Stimulated activated CD8-positive, alpha-beta memory T cell treated with anti-CD3 and anti-CD28 coated beads, Interleukin-15, amount 100 ng/mL, for 4 hours (primary cell): Measurements from ENCODE around the gene ARL13B.
"Not testable (repeated sequence)": the region's sequence is repeated elsewhere in the genome, so short reads cannot be mapped to it uniquely, and the experiment has no call there.

Experiments
- DNase-seq, 2 donors: peaks; one replicate each; pipeline ENCODE4 v3.0.0-alpha.2; 2020; ENCODE audit warnings: low read depth in 2 of 2

The ARL13B gene

DNA sequence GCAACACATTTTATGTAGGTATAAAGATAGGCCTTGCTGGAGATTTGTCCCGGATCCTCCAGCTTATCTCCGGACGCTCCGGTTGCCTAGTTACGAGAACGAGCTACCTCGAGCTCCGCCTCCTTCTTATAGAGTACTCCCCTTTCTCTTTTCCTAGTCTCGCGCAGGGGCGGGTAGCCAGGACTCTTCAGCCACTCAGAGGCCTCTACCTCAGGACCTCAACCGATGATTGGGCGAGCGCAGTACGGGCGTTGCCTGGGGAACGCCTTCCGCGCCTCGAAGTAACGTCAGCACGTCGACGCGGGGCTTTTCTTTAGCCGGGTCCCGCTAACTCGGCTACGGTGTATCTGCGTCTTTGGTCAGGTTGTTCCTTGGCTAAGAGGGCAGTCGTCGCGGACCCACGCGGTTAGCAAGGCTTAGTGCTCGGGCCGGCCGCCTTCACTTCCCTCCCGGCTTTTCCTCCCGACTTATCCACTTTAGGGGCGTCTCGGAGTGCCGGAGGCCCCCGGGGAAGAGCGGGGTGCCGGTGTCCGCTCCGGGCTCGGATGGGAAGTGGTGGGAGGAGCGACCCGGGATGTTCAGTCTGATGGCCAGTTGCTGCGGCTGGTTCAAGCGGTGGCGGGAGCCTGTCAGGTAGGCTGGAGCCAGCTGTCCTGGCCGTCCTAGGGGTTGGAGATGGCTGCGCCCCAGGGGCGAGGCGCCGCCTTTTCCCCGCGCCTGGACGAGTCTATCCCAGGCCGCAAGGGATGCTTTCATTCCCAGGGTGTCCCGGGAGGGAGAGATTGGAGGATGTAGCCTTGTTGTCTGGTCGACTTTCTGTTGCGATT is at the start of gene ARL13B:
Gene ARL13B (plus strand): TSS at position 306 of the 827 bp plus-strand sequence. CDS start 269 bp downstream, at position 575.
- DNase-seq = peak; percentile 81 to 92

DNA sequence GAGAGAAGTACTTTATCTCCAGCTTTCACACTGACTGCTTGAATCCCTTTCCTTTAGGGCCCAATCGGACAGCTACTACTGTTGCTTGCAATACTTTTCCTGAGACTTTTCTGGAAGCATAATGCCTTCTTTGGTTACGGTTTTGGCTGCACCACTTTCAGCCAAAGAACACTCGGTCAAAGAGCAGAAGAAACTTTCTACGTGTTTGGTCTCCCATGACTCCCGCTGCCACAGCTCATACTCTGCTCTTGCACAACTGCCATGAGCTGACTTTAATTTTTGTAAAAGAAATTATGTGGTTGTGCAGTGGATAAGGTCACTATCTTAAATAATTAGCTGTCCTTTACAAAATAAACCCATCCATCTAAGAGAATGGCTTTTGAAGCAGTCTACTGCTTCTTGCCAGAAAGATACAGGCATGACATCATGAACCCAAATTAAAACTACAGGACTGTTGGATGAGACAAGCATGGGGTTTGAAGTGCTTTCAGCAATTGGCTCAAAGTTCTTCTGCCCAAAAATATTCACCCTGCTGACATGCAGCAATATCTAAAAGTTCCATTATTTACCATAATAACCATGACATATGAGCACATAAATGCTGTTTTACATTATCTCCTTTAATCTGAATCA is 48.2 kb upstream of the ARL13B start:
- no peak for DNase-seq

DNA sequence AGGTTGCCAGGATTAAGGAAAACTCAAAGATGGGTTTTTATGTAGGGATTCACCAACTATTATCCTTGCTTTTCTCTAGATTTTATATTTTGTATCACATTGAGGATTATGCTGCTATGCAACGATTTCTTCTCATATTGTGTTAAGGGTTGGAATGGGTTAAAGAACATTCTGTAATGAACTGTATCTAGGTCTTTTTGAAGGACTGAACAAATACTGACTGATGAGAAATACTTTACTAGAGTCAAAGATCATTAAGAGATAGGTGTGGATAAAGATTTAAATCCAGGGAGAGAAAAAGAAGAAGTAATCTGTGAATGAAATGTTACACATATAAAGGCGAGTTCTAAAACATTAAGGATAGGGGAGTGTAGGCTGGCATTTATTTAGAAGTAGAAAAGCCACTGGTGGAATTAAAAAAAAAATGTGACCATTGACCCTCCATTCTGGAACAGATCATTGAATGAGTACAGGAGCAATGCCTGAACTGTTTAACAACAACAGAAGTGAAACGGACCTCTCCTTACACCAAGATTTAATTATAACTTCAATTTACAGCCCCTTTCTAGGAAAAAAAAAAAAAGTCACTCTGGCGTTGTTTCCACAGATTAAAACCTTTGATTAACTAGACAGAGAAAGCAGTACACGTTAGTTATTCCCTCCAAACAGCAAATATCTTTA is 45.4 kb upstream of the ARL13B start:
- no peak for DNase-seq

DNA sequence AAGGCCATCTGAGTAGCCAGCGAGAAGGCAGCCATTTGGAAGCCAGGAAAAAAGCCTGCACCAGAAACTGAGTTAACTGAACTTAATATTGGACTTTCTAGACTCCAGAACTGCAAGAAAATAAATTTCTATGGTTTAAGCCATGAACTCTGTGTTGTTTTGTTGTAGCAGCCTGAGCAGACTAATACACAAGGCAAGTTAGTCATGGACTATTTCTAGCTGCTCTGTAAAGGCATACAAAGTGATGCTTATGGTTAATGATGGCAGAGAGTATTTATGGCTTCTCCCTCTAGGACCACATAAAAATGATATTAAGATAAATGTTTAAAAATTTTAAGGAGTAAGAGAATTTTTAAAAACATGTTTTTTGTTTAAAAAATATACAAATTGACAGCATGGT is 43.4 kb upstream of the ARL13B start:
- no peak for DNase-seq

DNA sequence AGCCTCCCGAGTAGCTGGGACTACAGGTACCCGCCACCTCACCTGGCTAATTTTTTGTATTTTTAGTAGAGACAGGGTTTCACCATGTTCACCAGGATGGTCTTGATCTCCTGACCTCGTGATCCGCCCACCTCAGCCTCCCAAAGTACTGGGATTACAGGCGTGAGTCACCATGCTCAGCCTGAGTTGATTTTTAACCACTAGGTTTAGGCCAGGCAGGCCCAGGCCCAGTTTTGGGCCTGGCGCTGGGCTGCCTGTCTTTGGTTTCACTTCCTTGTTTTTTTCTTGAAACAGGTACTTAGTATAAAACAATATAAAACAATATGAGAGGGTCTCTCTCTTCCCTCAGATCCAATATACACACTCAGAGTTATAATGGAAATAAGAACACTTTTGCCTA is 42.5 kb upstream of the ARL13B start:
- not testable (repeated sequence) for DNase-seq

DNA sequence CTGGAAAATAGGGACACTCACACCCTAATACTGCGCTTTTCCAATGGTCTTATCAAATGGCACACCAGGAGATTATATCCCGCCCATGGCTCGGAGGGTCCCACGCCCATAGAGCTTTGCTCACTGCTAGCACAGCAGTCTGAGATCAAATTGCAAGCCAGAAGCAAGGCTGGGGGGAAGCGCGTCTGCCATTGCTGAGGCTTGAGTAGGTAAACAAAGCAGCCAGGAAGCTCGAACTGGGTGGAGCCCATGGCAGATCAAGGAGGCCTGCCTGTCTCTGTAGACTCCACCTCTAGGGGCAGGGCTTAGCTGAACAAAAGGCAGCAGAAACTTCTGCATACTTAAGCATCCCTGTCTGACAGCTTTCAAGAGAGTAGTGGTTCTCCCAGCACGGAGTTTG is 30.0 kb upstream of the ARL13B start:
- DNase-seq = not testable (repeated sequence)

DNA sequence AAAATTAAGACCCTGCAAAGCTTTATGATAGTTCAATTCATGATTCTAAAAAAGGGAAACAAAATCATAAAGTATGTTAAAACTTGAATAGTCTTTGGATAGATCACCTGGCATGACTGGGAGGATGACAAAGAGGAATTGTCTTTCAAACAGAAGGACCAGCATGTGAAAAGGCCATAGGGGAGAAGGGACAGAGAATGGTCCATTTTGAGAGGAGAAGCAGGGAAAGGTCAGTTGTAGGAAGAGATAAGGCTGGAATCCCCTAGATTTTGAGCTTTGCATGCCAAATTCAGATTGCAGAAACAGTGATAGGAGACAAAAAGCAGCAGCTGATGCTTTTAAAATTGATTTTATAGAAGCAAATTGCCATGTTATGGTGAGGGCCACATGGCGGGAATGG is 18.9 kb upstream of the ARL13B start:
- DNase-seq = no peak

DNA sequence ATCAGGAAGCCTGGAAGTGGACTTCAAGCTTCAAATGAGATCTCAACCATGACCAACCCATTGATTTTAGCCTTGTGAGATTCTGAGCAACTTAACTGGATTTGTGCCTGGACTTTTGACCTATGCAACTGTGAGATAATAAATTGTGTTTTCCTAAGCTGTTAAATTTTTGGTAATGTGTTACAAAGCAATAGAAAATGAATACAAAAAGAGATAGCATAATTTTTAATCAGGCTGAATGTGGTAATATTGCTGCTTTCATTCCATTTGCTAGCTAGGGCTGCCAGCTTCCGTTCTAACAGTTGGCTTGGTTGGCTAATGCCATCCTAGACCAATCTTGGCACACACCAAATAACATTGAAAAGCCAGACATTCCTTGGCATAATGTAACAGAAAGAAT is 18.5 kb upstream of the ARL13B start:
- no peak for DNase-seq

DNA sequence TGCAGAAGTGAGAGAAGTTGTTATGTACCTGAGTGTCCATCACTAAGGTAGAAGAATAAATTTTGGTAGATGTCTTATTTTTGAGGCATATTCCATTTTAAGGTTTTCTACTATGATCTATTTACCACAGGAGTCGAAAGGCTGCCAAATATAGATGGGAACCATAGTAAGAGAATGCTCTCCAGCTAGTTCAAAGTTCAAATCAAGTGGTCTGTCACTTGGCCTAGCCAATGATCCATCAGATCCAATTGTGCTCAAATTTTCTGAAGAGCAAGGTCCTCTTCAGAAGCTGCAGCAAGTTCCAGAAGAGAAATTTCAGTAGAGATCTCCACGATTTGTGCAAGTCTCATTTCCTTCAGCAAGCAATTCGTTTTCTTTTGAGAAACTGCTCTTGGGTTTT is 17.2 kb upstream of the ARL13B start:
- no peak for DNase-seq

DNA sequence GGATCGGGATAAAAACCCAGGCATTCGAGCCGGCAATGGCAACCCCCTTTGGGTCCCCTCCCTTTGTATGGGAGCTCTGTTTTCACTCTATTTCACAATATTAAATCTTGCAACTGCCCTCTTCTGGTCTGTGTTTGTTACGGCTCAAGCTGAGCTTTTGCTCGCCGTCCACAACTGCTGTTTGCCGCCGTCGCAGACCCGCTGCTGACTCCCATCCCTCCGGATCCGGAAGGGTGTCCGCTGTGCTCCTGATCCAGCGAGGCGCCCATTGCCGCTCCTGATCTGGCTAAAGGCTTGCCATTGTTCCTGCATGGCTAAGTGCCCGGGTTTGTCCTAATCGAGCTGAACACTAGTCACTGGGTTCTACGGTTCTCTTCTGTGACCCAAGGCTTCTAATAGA is 14.8 kb upstream of the ARL13B start:
- not testable (repeated sequence) for DNase-seq

DNA sequence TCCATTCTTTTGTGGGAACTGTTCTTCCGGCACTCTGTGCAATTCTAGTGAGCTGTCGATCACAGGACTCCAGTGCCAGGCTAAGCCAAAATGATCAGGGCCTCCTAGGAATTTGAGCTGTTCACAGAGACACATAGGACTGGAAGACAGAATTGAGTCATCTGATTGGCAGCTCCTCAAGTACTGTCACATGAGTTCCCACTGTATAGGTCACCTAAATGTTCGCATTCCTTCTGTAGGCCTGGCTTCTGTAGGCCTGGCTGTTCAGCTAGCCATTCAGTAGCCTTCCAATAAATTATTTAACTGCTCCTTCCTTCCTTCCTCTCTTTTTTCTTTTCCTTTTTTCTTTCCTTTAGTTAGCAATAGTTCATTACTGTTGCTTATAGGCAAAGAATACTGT is 10.5 kb upstream of the ARL13B start:
- DNase-seq = no peak

DNA sequence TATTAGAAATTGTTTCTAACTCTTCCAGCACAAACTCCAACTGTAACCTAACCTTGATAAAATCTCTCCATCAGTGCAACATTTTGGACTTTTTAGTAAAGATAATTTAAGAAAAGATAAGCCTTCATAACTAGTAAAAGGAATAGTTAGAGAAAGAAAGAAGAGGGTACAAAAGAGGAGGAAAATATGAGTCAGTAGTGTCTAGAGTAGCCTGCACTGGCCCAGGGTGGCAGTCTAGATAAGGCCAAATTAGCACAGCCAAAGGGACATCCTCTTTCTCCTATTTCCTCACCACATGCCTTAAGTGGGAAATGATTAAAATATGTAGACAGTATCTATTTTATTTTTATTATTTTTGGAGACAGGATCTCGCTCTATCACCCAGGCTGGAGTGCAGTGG is 10.0 kb upstream of the ARL13B start:
- DNase-seq = no peak

DNA sequence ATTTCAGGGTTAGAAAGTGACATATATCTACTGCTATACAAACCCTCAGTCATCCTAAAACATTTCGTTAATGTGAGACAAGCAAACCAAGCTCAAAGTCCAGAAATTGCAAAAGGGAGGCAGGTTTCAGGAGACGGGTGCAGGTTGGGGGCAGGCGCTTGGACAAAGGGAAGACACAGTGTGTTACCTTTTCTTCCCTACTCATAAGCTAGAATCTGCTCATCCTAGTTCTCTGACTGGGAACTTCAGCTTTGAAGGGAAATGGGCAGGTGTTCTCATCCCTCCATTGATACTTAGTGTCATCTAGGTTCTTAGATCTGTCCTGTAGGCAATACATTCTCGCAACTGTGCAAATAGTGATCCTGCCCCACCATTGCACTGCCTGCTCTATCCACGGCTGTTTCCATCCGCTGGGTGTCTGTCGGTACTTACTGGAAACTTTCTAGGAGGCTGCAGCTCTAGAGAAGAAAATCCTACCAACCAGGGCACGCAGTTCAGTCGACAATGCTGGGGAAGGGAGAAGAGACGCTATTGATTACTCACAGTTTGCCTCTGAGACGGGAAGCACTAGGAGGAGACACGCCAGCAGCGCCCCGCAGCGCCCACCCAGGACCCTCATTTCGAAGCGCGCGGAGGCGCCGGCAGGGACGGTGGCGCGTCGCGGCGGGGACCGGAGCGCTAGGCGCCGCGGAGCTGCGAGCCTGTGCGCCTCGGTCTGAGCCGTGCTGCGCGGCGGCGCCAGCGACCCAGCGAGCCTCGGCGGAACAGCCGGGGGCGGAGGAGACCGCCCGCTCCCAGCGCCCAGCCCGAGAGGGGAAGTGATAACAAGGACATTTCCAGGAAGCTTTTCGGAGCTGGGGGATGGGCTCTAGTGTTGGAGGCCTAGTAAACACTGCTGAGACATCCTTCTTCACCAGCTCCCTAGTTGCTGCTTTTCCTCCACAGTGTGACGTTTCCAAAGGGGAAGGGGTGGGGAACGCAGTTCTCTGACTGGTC is 6.5 kb upstream of the ARL13B start, which contains the start of gene PROS1:
Gene PROS1 (minus strand): TSS at position 766 of the 996 bp plus-strand sequence. CDS start 147 bp downstream, at position 619.
- peak in 1 of 2 donors; percentile 6 for DNase-seq

DNA sequence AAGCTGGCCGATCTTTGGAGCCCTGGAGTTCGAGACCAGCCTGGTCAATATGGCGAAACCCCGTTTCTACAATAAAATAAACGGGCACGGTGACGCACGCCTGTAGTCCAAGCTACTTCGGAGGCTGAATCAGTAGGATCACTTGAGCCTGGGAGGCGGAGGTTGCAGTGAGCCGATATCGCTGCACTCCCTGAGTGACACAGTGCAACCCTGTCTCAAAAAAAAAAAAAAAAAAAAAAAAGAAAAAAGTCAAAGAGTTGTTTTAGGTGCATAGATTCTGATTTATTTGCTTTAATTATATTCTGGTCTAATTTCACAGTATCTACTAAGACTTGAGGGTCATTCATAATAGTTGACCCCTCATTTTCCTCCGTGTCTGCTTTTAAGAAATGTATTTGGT is 1.7 kb downstream of the ARL13B start:
- DNase-seq = no peak

DNA sequence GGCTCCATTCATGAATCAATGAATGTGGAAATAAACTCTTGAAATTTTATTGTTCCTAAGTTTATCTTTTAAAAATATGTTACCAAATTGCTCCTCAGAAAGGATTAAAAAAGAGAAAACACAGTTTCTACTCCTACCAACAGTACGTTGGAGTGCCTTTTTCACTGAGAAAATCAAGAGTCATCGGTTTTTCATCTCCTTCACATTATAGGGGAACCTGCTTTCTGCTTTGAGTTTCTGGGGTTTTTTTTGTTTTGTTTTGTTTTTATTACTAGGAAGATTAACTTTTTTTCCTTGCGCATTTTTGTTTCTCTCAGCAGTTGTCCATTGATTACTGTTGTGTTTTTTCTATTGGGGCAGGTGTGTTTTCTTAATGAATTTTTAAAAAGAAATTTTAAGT is 3.5 kb downstream of the ARL13B start:
- no peak for DNase-seq

DNA sequence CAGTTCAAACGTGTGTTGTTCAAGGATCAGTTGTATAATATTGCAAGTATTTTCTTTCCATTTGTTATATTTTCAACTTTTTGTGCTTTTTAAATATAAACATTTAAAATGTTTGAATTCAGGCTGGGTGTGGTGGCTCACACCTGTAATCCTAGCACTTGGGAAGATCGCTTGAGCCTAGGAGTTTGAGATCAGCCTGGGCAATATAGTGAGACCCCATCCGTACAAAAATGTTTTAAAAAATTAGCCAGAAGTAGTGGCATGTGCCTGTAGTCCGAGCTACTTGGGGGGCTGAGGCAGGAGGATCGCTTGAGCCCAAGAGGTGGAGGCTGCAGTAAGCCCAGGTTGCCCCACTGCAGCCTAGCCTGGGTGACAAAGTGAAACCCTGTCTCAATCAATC is 4.7 kb downstream of the ARL13B start:
- no peak for DNase-seq

DNA sequence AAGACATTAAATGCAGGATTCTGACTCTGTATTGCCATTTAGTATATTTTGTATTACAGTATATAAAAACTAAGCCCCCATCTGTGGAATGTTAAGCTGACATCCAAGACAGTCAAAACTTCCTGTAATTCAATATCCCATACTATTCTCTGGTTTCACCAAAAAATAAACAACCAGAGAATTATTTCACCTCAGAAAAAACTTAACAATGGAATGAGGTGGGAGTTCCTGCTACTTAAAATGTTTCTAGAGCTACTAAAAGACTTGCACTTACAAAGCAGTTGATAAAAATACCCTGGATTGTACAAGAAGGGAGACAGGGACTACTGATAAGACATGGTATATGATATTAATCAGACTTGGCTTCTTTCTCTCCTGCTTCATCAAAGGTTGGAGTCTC is 8.3 kb downstream of the ARL13B start:
- no peak for DNase-seq

DNA sequence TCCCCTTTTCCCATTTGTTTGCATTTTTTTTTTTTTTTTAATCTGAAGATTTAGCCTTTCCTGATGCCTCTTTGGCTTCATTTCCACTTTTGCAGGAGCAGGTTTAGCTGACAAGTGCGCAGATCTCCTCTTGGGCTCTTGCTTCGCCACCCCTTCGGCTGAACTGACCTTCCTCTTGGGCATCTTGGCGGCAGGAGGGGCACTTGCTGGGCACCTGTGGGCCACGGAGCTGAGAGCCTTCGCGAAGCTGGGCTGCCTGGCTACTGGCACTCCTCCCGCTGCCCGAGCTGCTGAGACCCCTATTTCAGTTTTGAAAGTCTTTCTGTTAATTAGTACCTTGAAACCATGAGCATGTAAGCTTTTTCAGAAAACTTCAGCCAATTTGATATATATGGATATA is 8.8 kb downstream of the ARL13B start:
- no peak for DNase-seq

DNA sequence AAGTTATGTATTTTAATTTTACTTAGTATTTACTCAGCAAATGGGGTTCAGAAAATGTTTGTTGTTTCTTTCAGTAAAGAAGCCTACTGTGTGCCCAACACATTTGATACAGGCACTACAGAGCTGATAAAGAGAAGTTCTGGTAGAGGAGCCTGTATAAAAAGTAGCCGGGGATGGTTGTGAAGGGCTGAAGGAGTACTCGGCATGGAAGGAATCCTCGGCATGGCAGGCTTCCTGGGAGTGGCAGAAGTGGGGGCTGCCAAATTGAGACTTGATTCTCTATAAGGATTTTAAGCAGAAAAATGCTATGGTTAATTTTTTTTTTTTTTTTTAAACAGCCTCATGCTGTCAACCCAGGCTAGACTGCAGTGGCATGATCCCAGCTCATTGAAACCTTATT is 9.3 kb downstream of the ARL13B start:
- no peak for DNase-seq

DNA sequence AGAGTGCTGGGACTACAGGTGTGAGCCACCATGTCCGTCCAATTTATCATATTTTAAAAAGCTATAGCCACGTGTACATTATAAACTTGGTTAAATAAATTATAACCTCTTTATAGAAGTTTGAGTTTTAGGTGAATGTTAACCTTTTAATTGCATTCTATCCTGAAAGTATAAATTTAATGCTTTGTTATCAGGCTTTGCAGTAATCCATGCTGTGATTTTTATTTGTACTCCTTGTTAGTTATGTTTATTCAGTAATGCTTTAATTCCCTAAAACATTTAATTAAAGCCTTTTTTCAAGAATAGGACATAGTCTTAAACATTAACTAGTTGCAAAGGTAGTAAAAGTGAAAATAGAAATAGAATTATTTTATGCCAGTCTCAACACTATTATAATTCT is 11.7 kb downstream of the ARL13B start:
- DNase-seq = no peak

DNA sequence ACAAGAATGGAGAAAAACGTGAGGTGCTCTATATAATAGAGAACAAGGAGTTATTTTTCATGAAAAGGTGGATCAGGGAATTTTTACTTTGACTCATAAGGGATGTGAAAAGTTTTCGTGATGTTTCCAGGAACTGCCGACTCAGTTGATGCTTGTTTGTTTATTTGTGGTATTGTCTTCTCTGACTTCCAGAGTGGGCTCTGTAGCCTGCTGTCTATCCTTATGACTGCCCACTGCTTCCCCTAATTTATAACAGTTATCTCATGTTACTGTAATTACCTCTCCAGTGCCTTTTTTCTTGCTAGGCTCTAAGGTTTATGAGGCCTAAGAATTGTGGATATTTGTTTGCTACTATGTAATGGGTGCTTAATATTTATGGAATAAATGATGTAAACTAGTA is 12.3 kb downstream of the ARL13B start:
- DNase-seq = no peak

DNA sequence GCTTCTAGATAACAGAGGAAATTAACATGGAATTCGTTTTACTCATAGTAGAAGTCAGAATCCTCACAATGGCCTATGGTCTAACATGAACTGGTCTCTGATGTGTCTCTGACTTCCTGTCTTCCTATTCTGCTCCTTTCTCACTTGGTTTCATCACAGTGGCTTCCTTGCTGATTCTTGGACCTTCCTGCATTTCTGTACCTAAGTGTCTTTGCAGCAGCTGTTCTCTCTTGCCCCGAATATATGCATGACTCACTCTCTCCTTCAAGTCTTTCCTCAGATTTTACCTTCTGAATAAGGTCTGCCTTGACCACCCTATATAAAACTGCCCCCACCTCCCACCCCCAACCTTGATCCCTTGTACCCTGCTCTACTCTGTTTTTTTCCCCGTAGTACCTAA is 14.1 kb downstream of the ARL13B start:
- DNase-seq = no peak
